GM15510 (cell line): Measurements from ENCODE around the gene SLC29A2.

Experiments
- POLR2A ChIP-seq: IDR thresholded peaks from 3 replicates; pipeline ENCODE4 v1.6.1; 2011; ENCODE audit warnings: borderline replicate concordance; ENCODE audit not compliant: insufficient read length; ENCODE audit errors: extremely low read depth

SLC29A2 gene

GRCh38 chr11:66408488-66409214 is 37.1 kb upstream of the SLC29A2 start:
- TF ChIP-seq POLR2A = no peak

GRCh38 chr11:66407651-66408050 is 36.1 kb upstream of the SLC29A2 start:
- TF ChIP-seq POLR2A = no peak

DNA sequence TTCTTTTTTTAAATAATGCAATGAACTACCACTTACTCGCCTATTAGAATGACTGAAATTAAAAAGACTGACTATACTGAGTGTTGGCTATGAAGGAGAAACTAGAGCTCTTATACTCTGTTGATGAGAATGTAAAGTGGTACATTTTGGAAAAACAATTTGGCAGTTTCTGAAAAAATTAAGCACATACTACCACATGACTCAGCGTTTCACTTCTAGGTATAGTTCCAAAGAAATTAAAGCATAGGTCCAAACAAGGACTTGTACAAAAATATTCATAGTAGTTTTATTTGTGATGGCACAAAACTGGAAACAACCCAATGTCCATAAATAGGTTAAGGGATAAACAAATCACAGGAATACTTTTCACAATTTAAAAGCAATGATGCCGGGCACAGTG is 22.4 kb upstream of the SLC29A2 start:
- no peak for TF ChIP-seq POLR2A

GRCh38 chr11:66391322-66391721 is 19.8 kb upstream of the SLC29A2 start:
- TF ChIP-seq POLR2A = no peak

DNA sequence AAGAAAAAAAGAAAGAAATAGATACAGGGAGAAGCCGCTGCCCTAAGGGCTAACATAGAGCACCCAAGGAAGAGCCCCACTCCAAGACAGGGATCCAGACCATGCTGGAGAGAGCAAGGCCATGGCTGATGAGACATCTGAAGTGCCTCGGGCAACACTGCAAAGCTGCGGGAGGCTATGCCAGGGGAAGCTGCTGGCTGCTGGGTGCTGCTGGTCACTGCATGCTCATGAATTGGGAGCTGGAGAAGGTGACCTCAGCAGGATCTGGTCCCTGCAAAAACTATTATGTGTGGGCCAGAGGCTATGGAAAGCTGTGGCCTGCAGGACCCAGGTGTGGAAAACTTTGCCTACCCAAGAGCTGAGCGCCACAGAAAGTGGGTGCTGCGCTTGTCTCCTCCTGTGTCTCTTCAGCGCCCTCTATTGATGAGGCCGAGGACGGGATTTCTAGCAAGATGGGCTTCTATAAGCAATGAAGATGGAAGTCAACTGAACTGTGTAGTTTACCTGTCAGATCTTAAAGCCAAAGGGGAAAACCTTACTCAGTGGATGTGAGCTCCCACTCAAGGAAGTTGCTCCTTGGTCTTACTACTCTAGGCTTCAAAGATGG is 17.3 kb upstream of the SLC29A2 start:
- TF ChIP-seq POLR2A = no peak

DNA sequence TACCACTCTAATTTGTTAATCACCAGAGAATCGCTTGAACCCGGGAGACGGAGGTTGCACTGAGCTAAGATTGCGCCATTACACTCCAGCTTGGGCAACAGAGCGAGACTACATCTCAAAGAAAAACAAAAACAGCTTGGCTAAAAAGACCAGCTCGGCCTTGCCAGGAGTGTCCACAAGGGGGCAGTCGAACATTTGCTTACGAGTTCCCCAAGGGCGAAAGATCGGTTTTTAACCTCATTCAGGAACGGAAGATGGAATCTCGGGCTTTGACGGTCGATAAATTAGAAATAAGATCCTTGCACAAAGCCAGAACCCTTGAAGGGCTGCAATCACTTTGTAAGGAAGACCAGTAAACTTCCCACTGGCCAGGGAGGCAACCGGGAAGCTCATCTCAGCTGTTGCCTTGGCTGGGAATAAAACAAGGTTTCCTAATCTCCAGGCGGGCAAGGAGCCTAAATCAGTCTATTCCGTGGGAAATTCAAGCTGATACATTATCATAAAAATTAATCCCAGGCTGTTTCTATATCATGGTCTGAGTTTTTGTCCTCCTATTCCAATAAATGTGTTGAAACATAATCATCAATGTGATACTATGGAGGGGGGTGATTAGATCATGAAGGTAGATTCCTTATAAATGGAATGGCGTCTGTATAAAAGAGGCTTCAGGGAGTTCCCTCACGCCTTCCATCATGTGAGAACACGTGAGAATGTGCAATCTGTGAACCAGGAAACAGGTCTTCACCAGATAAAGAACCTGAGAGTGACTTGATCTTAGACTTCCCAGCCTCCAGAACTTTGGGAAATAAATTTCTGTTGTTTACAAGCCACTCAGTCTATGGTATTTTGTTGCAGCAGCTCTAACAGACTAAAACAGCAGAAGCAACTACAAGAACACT is 14.9 kb upstream of the SLC29A2 start:
- no peak for TF ChIP-seq POLR2A

DNA sequence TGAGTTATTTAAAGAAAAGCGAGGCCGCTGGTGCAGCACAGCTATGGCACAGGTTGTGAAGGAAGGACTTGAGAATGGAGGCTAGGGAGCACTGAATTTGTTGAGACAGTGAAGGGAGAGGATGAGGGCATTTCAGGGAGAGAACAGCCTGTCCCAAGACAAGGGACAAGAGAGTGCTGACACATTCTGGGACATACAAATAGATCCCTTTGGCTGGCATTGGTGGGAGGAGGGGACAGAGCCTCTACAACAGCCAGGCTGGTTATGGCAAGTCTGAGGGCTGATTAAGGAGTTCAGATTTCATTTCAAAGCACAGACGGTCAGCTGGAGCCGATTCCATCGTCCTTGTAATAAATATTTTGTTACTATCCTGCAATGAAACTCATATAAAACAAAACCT is 1.7 kb upstream of the SLC29A2 start:
- no peak for TF ChIP-seq POLR2A

DNA sequence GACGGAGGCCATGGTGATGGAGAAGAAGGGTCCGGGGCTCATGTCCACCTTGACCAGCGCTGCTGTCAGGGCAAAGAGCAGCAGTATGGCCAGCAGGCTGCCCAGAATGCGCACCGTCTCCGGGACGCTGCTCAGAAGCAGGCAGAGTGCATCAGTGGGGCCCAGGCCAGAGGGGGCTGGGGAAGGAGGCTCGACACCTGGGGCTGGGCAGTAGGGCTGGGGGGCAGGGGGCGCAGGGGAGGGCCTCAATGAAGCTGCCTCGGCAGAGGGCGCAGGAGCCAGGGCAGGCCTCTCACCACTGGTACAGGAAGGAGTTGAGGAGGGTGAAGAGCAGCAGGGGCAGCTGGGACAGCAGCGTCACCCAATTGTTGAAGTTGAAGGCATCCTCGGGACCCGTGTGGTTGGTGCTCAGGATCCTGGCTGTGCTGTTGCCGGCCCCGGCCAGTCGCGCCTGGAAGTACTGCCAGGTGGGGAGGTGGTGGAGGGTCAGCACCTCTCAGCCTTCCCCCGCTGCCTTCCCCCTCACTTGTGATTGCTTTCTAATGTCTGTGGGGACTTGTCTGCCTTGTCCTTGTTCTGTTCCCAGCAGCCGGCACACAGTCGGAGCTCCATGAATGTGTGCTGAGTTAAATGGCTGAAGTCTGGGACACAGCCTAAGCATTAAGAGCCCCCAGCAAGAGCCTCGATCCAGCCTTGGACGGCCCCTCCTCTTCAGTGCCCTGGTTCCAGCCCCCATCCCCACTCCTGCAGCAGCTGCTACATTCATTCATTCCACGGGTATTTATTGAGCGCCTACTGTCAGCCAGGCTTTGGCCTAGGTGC is 2.3 kb downstream of the SLC29A2 start:
- no peak for TF ChIP-seq POLR2A

DNA sequence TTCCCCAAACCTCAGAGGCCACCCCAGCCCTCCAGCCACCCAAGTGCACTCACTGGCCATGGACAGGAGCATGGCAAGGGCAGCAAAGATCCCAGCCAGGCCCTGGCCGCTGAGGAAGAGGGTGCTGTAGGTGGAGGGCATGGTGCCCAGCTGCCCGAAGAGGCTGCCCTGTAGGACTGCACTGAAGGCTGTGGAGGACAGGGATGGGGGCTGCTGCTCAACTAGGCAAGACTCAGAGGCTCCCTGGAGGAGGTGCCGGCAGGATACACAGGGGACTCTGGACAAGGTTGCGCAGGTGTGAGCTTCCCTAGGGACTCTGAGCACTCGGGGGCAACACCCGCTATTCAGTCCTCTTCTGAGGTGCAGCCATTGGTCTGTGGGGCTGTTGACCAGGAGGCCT is 3.1 kb downstream of the SLC29A2 start:
- TF ChIP-seq POLR2A = no peak

DNA sequence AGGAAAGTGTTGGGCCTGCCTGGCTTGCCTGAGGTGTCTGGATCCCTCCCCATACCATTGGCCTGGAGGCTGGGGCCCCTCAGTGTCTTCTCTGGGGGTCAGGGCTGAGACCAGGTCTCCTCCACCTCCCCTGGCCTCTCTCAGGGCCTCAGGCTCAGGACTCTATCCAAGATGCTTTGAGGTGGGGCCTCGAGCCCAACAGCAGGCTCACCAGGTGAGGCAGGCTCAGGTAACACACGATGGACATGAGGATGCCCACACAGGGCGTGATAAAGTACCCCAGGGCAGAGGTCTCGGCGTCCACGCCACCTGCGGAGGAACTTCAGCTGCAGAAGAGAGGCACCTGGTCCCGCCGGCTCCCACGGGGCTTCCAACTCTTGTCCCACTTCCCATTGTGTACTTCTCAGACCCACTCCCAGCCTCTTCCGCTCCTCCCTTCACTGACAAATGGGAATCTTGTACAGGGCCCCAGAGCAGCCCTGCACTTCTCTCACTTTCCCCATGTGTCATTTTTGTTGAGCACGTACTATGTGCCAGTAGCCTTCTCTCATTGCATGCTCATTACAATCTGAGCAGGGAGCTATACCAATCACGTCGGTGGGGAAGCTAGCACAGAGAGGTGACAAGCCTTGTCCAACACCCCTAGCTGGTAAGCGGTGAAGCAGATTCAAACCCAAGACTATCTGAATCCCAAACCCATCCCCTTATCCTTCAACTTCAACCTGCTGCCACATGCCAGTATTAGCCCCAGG is 3.8 kb downstream of the SLC29A2 start:
- TF ChIP-seq POLR2A = no peak

DNA sequence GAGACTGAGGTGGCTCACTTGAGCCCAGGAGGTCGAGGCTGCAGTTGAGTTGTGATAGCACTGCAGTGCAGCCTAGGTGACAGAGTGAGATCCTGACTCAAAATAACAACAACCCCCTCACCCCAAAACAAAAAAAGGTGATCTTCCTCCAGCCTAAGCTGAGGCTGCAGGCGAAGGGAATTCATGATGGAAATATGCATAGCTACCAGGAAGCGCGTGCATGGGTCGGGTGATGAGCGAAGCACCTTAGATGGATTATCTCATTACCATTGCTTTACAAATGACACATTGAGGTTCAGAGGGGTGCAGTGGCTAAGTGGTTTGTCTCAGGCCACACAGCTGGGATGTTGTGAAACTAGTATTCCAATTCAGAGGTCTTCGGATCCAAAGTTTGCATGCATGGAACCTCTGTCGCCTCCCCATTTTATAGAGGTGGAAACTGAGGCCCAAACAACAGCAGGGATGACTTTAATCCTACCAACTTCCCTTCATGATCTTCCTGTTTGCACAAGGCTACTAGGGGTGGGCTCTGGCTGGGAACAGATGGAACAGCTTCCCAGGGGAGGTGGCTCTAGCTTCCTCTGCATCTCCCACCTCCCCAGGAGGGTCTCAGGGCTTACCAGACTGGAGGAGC is 4.6 kb downstream of the SLC29A2 start:
- TF ChIP-seq POLR2A = no peak

GRCh38 chr11:66365711-66366619 is 5.6 kb downstream of the SLC29A2 start:
- TF ChIP-seq POLR2A = no peak
